Measurements from ENCODE around the gene FNIP1. TPM values are rescaled to one million over a fixed set of nuclear protein-coding genes. Genes with fewer than 3 reads are reported as not detected.

Gene FNIP1
- total and polyA plus RNA-seq, 2 of the 8 experiments (the other 6 are each of a cell fraction or from before 2014, with no cell fraction given): 3.5 to 17.3 TPM

DNA sequence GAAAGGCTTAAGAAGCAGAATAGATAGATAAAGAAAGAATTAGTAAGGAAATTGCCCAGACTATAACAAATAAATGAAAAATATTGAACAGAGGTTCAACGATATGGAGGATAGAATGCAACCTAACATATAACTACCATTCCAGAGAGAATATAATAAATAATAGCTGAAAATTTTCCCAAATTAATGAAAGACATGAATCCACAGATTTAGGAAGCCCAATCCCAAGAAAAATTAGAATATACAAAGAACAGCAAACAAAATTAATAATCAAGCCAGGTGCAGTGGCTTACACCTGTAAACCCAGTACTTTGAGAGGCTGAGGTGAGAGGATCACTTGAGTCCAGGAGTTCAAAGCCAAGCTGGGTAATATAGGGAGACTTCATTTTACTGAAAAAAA is 27.8 kb upstream of the FNIP1 start:
- H4K20me1 ChIP-seq (replicated peaks in 1 of 2; ENCODE audit: control insufficient read depth in 1 of 2, insufficient read depth in 2 of 2, low read length in 2 of 2): no peaks in the 10 kb centered on the region
- H3K14ac ChIP-seq (ENCODE audit: insufficient read length): no peak overlapping the region
- CTCF ChIA-PET (ENCODE audit: partially characterized antibody): no interaction called here
- no peaks in the 10 kb centered on the region for H3K23me2 ChIP-seq (ENCODE audit: low read depth, low read length)
- H2BK15ac ChIP-seq (ENCODE audit: low read length): no peak overlapping the region
- DNase-seq (ENCODE audit: low read depth in 1 of 2, low spot score in 2 of 2) (no peak), FAIRE-seq (no peak)
- no peak overlapping the region for H4K5ac ChIP-seq (ENCODE audit: insufficient read length, low read depth, low read length)
- no peaks in the 10 kb centered on the region for H3K79me2 ChIP-seq (ENCODE audit: control insufficient read depth in 1 of 2, insufficient read depth in 2 of 2, low read length in 2 of 2)
- H4K8ac ChIP-seq (ENCODE audit: extremely low read depth, insufficient read depth, low read length): no peak overlapping the region
- no peak overlapping the region for H2BK5ac ChIP-seq (ENCODE audit: low read depth, low read length)
- H3K9ac ChIP-seq (replicated peaks in 1 of 4; ENCODE audit: extremely low read depth in 1 of 4, low read depth in 3 of 4, low read length in 3 of 4): no peak overlapping the region
- H2AK5ac ChIP-seq (ENCODE audit: low read depth, low read length): no peak overlapping the region
- H3K4ac ChIP-seq (replicated peaks; ENCODE audit: insufficient read length, low read depth, low read length): no peak overlapping the region
- no peak overlapping the region for H3K4me3 ChIP-seq (ENCODE audit: extremely low read depth in 1 of 4, insufficient read depth in 2 of 4, low read depth in 3 of 4, low read length in 4 of 4)
- H3K56ac ChIP-seq (replicated peaks; ENCODE audit: insufficient read length, low read depth, low read length): no peak overlapping the region
- TF ChIP-seq SRF (IDR thresholded peaks at IDR 0.05; ENCODE audit: low read depth, low read length) (no peak), EGR1 (IDR thresholded peaks at IDR 0.05; ENCODE audit: borderline replicate concordance, low read depth, low read length) (no peak), CHD1 (IDR thresholded peaks at IDR 0.05; ENCODE audit: low read depth, low read length) (no peak), CBX5 (IDR thresholded peaks at IDR 0.05; ENCODE audit: low read depth, low read length) (no peak), SP4 (IDR thresholded peaks at IDR 0.05; ENCODE audit: low read length) (no peak), FOSL1 (IDR thresholded peaks at IDR 0.05; ENCODE audit: insufficient read depth, low read depth, low read length) (no peak), EP300 (IDR thresholded peaks at IDR 0.05; ENCODE audit: borderline replicate concordance in 1 of 2, low read depth in 2 of 2, low read length in 2 of 2) (no peak), SIX5 (IDR thresholded peaks at IDR 0.05; ENCODE audit: low read depth, low read length) (no peak)
- no peak overlapping the region for H3K4me2 ChIP-seq (ENCODE audit: insufficient read depth in 1 of 2, low read depth in 2 of 2, low read length in 2 of 2)
- no peak overlapping the region for H3K18ac ChIP-seq (ENCODE audit: extremely low read depth, low read length)
- no peak overlapping the region for H3K23ac ChIP-seq (ENCODE audit: insufficient read length)
- H2BK20ac ChIP-seq (ENCODE audit: low read length): no peak overlapping the region
- H2AFZ ChIP-seq (ENCODE audit: low read length): no peak overlapping the region
- H3K36me3 ChIP-seq (ENCODE audit: control insufficient read depth in 2 of 4, insufficient read depth in 4 of 4, low read length in 3 of 4): no peaks in the 10 kb centered on the region
- H3K79me1 ChIP-seq (ENCODE audit: low read depth, low read length): no peaks in the 10 kb centered on the region
- H2BK120ac ChIP-seq (replicated peaks; ENCODE audit: low read depth, low read length): no peak overlapping the region
- H3K27ac ChIP-seq (ENCODE audit: low read depth, low read length): no peak overlapping the region
- no peak overlapping the region for H2BK12ac ChIP-seq (ENCODE audit: low read depth, low read length)
- H3K9me3 ChIP-seq (ENCODE audit: insufficient read depth in 2 of 2, low read depth in 1 of 2, low read length in 1 of 2): peaks cover 3 to 4% of the 10 kb centered on the region in 2 experiments; a peak in 1 of 4 replicates
- no peaks in the 10 kb centered on the region for H3K27me3 ChIP-seq (replicated peaks in 1 of 4; ENCODE audit: control insufficient read depth in 3 of 4, extremely low read depth in 1 of 4, insufficient read depth in 3 of 4, low read length in 3 of 4)
- no peaks in the 10 kb centered on the region for H3K4me1 ChIP-seq (replicated peaks in 1 of 4; ENCODE audit: control insufficient read depth in 3 of 4, insufficient read depth in 4 of 4, low read length in 3 of 4)
- H4K91ac ChIP-seq (replicated peaks; ENCODE audit: insufficient read length, low read length): no peak overlapping the region
- POLR2A ChIA-PET (ENCODE audit: partially characterized antibody): no interaction called here
- WGBS, 2 experiments (ENCODE audit: extremely low coverage in 1 of 2, insufficient coverage in 1 of 2, insufficient read length in 1 of 2, insufficient replicate concordance in 2 of 2, low coverage in 1 of 2, low lambda C conversion rate in 2 of 2, missing lambda C conversion rate in 1 of 2): 91% methylated on average over 1 of the region's 1 CpG; no CpG with 5 or more reads in 1 of the 2 experiments
